ENCODE measurements around the gene GAL3ST2.

The GAL3ST2 gene

DNA sequence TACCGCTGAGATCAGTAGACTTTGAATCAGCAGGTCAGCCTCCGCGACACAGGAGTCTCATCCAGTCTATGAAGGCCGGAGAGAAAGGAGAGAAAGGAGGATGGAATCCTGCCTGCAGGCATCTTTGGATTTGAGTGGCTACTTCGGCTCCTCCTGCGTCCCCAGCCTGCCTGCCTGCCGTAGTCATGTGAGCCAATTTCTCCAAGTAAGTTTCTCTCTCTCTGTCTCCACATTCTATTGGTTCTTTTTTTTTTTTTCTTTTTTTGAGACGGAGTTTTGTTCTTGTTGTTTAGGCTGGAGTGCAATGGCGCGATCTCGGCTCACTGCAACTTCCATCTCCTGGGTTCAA, 65.4 kb downstream of the GAL3ST2 start (continued):
- TF ChIP-seq, protein P1, sequence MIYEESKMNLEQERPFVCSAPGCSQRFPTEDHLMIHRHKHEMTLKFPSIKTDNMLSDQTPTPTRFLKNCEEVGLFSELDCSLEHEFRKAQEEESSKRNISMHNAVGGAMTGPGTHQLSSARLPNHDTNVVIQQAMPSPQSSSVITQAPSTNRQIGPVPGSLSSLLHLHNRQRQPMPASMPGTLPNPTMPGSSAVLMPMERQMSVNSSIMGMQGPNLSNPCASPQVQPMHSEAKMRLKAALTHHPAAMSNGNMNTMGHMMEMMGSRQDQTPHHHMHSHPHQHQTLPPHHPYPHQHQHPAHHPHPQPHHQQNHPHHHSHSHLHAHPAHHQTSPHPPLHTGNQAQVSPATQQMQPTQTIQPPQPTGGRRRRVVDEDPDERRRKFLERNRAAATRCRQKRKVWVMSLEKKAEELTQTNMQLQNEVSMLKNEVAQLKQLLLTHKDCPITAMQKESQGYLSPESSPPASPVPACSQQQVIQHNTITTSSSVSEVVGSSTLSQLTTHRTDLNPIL (CRISPR knock-in tag; IDR thresholded peaks at IDR 0.05; ENCODE audit: low read depth): no peak
- TF ChIP-seq ZC3H10 (CRISPR knock-in tag; IDR thresholded peaks at IDR 0.05): no peak

DNA sequence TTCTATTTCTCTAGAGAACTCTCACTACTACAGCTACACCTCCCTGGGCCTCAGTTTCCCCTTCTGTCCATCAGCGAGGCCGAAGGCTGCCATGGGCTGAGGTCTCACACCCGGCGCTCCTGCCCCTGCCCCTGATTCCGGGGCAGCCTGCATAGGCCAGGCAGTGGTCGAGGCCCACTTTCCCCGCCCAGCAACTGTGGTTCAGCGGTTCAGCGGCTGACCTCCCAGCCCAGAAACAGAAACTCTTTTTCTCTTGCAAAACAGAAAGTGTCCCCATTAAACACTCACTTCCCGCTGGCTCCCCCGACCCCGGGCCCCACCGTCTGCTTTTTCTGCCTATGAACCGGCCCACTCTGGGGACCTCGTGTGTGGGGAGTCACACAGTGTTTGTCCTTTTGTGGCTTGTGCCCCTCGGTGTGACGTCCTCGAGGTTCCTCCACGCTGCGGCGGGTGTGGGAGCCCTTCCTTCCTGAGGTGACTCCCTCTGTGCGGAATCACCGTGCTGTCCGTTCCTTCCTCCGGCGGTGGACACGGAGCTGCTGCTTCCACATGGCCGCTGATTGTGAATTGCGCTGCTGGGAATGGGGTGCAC, 66.1 kb downstream of the GAL3ST2 start:
- ATAC-seq: no peak

DNA sequence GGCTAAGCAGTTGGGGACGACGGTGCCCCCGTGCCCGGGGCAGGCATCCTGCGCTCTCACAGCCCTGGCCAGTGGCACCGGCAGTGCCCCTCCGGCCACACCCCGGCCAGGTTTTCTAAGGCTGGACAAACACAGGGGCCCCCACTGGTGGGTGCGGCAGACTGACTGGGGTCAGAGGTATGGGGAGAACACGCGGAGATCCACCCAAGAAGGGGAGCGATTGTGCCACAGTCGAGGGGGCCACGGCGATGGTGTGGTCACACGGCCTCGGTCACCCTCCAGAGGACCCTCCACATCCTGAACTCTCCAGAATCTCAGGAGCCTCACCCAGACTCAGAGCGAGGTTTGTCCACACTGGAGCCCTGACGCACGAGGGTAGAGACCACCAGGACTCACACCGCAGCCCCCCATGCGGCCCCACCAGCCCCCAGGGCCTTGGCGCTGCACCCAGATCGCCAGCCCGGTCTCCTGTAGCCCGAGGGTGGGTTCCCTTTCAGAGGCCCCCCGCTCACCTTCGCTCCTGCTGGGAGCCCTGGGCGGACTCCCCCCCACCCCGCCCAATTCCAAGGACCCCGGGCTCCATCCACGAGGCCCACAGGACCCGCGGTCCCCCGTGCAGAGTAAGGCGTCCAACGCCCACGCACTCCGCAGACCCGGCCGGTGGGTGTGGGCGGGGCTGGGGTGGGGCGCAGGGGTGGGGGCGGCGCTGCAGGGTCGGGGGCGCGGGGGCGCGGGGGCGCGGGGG, 66.9 kb downstream of the GAL3ST2 start:
- no peak for ATAC-seq
- no peak for TF ChIP-seq SNAI2 (CRISPR knock-in tag; IDR thresholded peaks at IDR 0.05)
- no peak for TF ChIP-seq BACH2 (CRISPR knock-in tag; IDR thresholded peaks at IDR 0.05; ENCODE audit: borderline replicate concordance)

More for the DNA sequence above, 66.1 kb downstream of the GAL3ST2 start:
- TF ChIP-seq, protein P2, sequence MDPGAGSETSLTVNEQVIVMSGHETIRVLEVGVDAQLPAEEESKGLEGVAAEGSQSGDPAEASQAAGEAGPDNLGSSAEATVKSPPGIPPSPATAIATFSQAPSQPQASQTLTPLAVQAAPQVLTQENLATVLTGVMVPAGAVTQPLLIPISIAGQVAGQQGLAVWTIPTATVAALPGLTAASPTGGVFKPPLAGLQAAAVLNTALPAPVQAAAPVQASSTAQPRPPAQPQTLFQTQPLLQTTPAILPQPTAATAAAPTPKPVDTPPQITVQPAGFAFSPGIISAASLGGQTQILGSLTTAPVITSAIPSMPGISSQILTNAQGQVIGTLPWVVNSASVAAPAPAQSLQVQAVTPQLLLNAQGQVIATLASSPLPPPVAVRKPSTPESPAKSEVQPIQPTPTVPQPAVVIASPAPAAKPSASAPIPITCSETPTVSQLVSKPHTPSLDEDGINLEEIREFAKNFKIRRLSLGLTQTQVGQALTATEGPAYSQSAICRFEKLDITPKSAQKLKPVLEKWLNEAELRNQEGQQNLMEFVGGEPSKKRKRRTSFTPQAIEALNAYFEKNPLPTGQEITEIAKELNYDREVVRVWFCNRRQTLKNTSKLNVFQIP (CRISPR knock-in tag; IDR thresholded peaks at IDR 0.05; ENCODE audit: borderline replicate concordance, low read depth): no peak
- TF ChIP-seq, protein P1 (CRISPR knock-in tag; IDR thresholded peaks at IDR 0.05; ENCODE audit: low read depth): no peak
- no peak for TF ChIP-seq ZC3H10 (CRISPR knock-in tag; IDR thresholded peaks at IDR 0.05)
- no peak for TF ChIP-seq TCF4 (CRISPR knock-in tag; IDR thresholded peaks at IDR 0.05; ENCODE audit: borderline replicate concordance)
- TF ChIP-seq ZFP30 (CRISPR knock-in tag; IDR thresholded peaks at IDR 0.05): no peak
- no peak for TF ChIP-seq OSR1 (CRISPR knock-in tag; IDR thresholded peaks at IDR 0.05)
- no peak for TF ChIP-seq GLIS3 (CRISPR knock-in tag; IDR thresholded peaks at IDR 0.05)
- no peak for TF ChIP-seq CSDC2 (CRISPR knock-in tag; IDR thresholded peaks at IDR 0.05)

DNA sequence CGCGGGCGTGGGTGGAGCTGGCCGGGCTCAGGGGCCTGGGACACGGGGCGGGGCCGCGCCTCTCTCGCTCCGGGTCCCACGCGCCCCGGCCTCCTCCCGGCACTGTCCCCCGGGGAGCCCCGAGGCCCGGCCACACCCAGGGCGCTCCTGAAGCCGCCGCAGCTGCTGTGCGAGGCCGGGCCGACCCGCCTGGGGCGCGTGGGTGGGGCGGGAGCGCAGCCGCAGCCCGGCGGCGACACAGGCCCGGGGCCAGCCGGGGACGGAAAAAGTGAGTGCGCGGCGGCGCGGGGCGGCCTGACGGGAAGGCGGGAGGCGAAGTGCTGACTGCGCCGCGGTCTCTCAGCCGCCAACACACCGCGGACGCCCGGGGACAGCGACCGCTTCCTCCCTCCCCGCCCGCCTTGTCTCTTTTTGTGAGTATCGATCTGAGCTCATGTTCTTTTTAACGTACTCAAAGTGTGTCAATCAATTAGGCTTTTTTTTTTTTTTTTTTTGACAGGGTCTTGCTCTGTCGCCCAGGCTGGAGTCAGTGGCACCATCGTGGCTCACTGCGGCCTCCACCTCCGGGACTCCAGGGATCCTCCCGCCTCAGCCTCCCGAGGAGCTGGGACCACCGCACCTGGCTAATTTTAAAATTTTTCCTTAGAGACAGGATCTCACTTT, 67.6 kb downstream of the GAL3ST2 start:
- ATAC-seq: peak; percentile 80
- TF ChIP-seq, protein P3, sequence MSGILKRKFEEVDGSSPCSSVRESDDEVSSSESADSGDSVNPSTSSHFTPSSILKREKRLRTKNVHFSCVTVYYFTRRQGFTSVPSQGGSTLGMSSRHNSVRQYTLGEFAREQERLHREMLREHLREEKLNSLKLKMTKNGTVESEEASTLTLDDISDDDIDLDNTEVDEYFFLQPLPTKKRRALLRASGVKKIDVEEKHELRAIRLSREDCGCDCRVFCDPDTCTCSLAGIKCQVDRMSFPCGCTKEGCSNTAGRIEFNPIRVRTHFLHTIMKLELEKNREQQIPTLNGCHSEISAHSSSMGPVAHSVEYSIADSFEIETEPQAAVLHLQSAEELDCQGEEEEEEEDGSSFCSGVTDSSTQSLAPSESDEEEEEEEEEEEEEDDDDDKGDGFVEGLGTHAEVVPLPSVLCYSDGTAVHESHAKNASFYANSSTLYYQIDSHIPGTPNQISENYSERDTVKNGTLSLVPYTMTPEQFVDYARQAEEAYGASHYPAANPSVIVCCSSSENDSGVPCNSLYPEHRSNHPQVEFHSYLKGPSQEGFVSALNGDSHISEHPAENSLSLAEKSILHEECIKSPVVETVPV (CRISPR knock-in tag; IDR thresholded peaks at IDR 0.05): no peak
- TF ChIP-seq, protein P4, sequence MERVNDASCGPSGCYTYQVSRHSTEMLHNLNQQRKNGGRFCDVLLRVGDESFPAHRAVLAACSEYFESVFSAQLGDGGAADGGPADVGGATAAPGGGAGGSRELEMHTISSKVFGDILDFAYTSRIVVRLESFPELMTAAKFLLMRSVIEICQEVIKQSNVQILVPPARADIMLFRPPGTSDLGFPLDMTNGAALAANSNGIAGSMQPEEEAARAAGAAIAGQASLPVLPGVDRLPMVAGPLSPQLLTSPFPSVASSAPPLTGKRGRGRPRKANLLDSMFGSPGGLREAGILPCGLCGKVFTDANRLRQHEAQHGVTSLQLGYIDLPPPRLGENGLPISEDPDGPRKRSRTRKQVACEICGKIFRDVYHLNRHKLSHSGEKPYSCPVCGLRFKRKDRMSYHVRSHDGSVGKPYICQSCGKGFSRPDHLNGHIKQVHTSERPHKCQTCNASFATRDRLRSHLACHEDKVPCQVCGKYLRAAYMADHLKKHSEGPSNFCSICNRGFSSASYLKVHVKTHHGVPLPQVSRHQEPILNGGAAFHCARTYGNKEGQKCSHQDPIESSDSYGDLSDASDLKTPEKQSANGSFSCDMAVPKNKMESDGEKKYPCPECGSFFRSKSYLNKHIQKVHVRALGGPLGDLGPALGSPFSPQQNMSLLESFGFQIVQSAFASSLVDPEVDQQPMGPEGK (CRISPR knock-in tag; IDR thresholded peaks at IDR 0.05; ENCODE audit: borderline replicate concordance): no peak
- no peak for TF ChIP-seq PPARA (CRISPR knock-in tag; IDR thresholded peaks at IDR 0.05; ENCODE audit: borderline replicate concordance)
- TF ChIP-seq ISL1 (CRISPR knock-in tag; IDR thresholded peaks at IDR 0.05): no peak
- no peak for TF ChIP-seq ZC3H10 (CRISPR knock-in tag; IDR thresholded peaks at IDR 0.05)
- no peak for TF ChIP-seq TCF4 (CRISPR knock-in tag; IDR thresholded peaks at IDR 0.05; ENCODE audit: borderline replicate concordance)
- TF ChIP-seq TOX (CRISPR knock-in tag; IDR thresholded peaks at IDR 0.05; ENCODE audit: borderline replicate concordance): no peak

All from SK-N-SH treated with all-trans-retinoic acid at 6 μM for 48 hours (cell line).